H1 (cell line): Measurements from ENCODE around the gene CLEC16A. TPM values are rescaled to one million over a fixed set of nuclear protein-coding genes. Genes with fewer than 3 reads are reported as not detected.

ENCODE experiments used
- CTCF ChIA-PET: fragments of 300-600 bp; sonication (Branson Sonifier 250); formaldehyde crosslinking; loops from one replicate; lab custom pipeline; 2021; ENCODE audit not compliant: partially characterized antibody; lab: Charles Lee
- POLR2A ChIA-PET: fragments of 300-600 bp; sonication (Branson Sonifier 250); formaldehyde crosslinking; loops from one replicate; lab custom pipeline; 2021; ENCODE audit warnings: inconsistent platforms; ENCODE audit not compliant: partially characterized antibody; lab: Charles Lee
- DNase-seq, 2 experiments: peaks; one replicate each; pipeline versions ENCODE4 v3.0.0 to v3.0.0-alpha.2; 2010 to 2022; ENCODE audit warnings: low spot score in 2 of 2, low read depth in 1 of 2, mixed read lengths in 1 of 2
- FAIRE-seq: peaks from 2 replicates; lab custom pipeline; 2011; peaks lifted over from hg19 to GRCh38; lab: Jason Lieb, UNC
- H2AFZ ChIP-seq: 2 replicates; pipeline ENCODE4 v1.8.1; 2012; ENCODE audit warnings: low read length, inconsistent platforms
- H2AK5ac ChIP-seq: 2 replicates; pipeline ENCODE4 v1.6.1; 2013; ENCODE audit warnings: low read depth, low read length
- H2BK120ac ChIP-seq: replicated peaks from 2 replicates; pipeline ENCODE3; 2013; ENCODE audit warnings: low read depth, low read length, inconsistent platforms
- H2BK12ac ChIP-seq: 2 replicates; pipeline ENCODE4 v1.6.1; 2013; ENCODE audit warnings: low read depth, low read length
- H2BK15ac ChIP-seq: 2 replicates; pipeline ENCODE4 v1.6.1; 2013; ENCODE audit warnings: low read length
- H2BK20ac ChIP-seq: 2 replicates; pipeline ENCODE4 v1.6.1; 2013; ENCODE audit warnings: low read length
- H2BK5ac ChIP-seq: 2 replicates; pipeline ENCODE4 v1.6.1; 2013; ENCODE audit warnings: low read depth, low read length
- H3K14ac ChIP-seq: 2 replicates; pipeline ENCODE4 v1.6.1; 2013; ENCODE audit warnings: inconsistent platforms; ENCODE audit not compliant: insufficient read length
- H3K18ac ChIP-seq: 2 replicates; pipeline ENCODE4 v1.6.1; 2013; ENCODE audit warnings: low read length; ENCODE audit errors: extremely low read depth
- H3K23ac ChIP-seq: 2 replicates; pipeline ENCODE4 v1.6.1; 2013; ENCODE audit warnings: inconsistent platforms; ENCODE audit not compliant: insufficient read length
- H3K23me2 ChIP-seq: 2 replicates; pipeline ENCODE4 v1.6.1; 2013; ENCODE audit warnings: low read depth, low read length
- H3K27ac ChIP-seq: 2 replicates; pipeline ENCODE4 v1.6.1; 2011; ENCODE audit warnings: low read depth, low read length, inconsistent platforms
- H3K27me3 ChIP-seq, 4 experiments: replicated peaks in 1 of 4; 1 replicate in 1 of 4; 2 replicates in 3 of 4; pipeline versions ENCODE4 v1.6.1 to v1.8.1; 2011 to 2013; ENCODE audit warnings: low read length in 3 of 4, mild to moderate bottlenecking in 3 of 4, inconsistent platforms in 2 of 4, mixed read lengths in 2 of 4, moderate library complexity in 1 of 4; ENCODE audit not compliant: control insufficient read depth in 3 of 4, insufficient read depth in 3 of 4; ENCODE audit errors: extremely low read depth in 1 of 4
- H3K36me3 ChIP-seq, 4 experiments: 2 replicates each; pipeline versions ENCODE4 v1.6.1 to v1.8.1; 2011 to 2013; ENCODE audit warnings: mild to moderate bottlenecking in 4 of 4, low read length in 3 of 4, moderate library complexity in 2 of 4, control low read depth in 1 of 4, inconsistent platforms in 1 of 4; ENCODE audit not compliant: insufficient read depth in 4 of 4, control insufficient read depth in 2 of 4
- H3K4ac ChIP-seq: replicated peaks from 2 replicates; pipeline ENCODE3; 2013; ENCODE audit warnings: low read length, low read depth, mixed read lengths, inconsistent platforms; ENCODE audit not compliant: insufficient read length
- H3K4me1 ChIP-seq, 4 experiments: replicated peaks in 1 of 4; 1 replicate in 1 of 4; 2 replicates in 3 of 4; pipeline versions ENCODE4 v1.6.1 to v1.8.1; 2011 to 2013; ENCODE audit warnings: low read length in 3 of 4, inconsistent platforms in 2 of 4, mixed read lengths in 1 of 4; ENCODE audit not compliant: insufficient read depth in 4 of 4, control insufficient read depth in 3 of 4
- H3K4me2 ChIP-seq, 2 experiments: 2 replicates each; pipeline versions ENCODE4 v1.6.1 to v1.8.1; 2011 to 2013; ENCODE audit warnings: low read depth in 2 of 2, low read length in 2 of 2, control low read depth in 1 of 2, inconsistent platforms in 1 of 2, mild to moderate bottlenecking in 1 of 2; ENCODE audit not compliant: insufficient read depth in 1 of 2
- H3K4me3 ChIP-seq, 4 experiments: fragments of 200-600, 300-600 bp in 1 of 4; sonication (generic), shearing (Covaris generic), sonication (Bioruptor Twin) in 1 of 4; 2 replicates each; pipeline versions ENCODE4 v1.5.1 to v1.8.1; 2011 to 2016; ENCODE audit warnings: low read length in 4 of 4, low read depth in 3 of 4, control low read depth in 2 of 4, inconsistent platforms in 2 of 4, mild to moderate bottlenecking in 2 of 4, mixed read lengths in 1 of 4, moderate library complexity in 1 of 4; ENCODE audit not compliant: insufficient read depth in 2 of 4; ENCODE audit errors: extremely low read depth in 1 of 4
- H3K56ac ChIP-seq: replicated peaks from 2 replicates; pipeline ENCODE3; 2013; ENCODE audit warnings: low read depth, mild to moderate bottlenecking, mixed read lengths, low read length, inconsistent platforms; ENCODE audit not compliant: insufficient read length
- H3K79me1 ChIP-seq: 2 replicates; pipeline ENCODE4 v1.6.1; 2013; ENCODE audit warnings: low read depth, low read length, control low read depth
- H3K79me2 ChIP-seq, 2 experiments: 2 replicates each; pipeline versions ENCODE4 v1.6.1 to v1.8.1; 2012 to 2013; ENCODE audit warnings: low read length in 2 of 2, mild to moderate bottlenecking in 2 of 2, inconsistent platforms in 1 of 2; ENCODE audit not compliant: insufficient read depth in 2 of 2, control insufficient read depth in 1 of 2
- H3K9ac ChIP-seq, 4 experiments: replicated peaks in 1 of 4; 1 replicate in 1 of 4; 2 replicates in 3 of 4; pipeline versions ENCODE4 v1.6.1 to v1.8.1; 2011 to 2013; ENCODE audit warnings: low read depth in 3 of 4, low read length in 3 of 4, control low read depth in 2 of 4, mild to moderate bottlenecking in 2 of 4, moderate library complexity in 2 of 4, inconsistent platforms in 1 of 4; ENCODE audit errors: extremely low read depth in 1 of 4
- H3K9me3 ChIP-seq, 2 experiments: 2 replicates each; pipeline versions ENCODE4 v1.6.1 to v1.8.1; 2012 to 2013; ENCODE audit warnings: mild to moderate bottlenecking in 2 of 2, moderate library complexity in 2 of 2, control low read depth in 1 of 2, inconsistent platforms in 1 of 2, low read depth in 1 of 2, low read length in 1 of 2, mixed read lengths in 1 of 2; ENCODE audit not compliant: insufficient read depth in 2 of 2
- H4K20me1 ChIP-seq, 2 experiments: replicated peaks in 1 of 2; 2 replicates each; pipeline versions ENCODE3 to v1.8.1; 2011 to 2013; ENCODE audit warnings: inconsistent platforms in 2 of 2, low read length in 2 of 2, mild to moderate bottlenecking in 1 of 2; ENCODE audit not compliant: insufficient read depth in 2 of 2, control insufficient read depth in 1 of 2
- H4K5ac ChIP-seq: 2 replicates; pipeline ENCODE4 v1.6.1; 2013; ENCODE audit warnings: low read length, low read depth, mixed read lengths, inconsistent platforms; ENCODE audit not compliant: insufficient read length
- H4K8ac ChIP-seq: 2 replicates; pipeline ENCODE4 v1.8.0; 2013; ENCODE audit warnings: mild to moderate bottlenecking, moderate library complexity, low read length, inconsistent platforms; ENCODE audit not compliant: insufficient read depth; ENCODE audit errors: extremely low read depth
- H4K91ac ChIP-seq: replicated peaks from 2 replicates; pipeline ENCODE3; 2013; ENCODE audit warnings: low read length, mixed read lengths, inconsistent platforms; ENCODE audit not compliant: insufficient read length
- CREB1 ChIP-seq: IDR thresholded peaks from 2 replicates; pipeline ENCODE4 v1.6.1; 2012; ENCODE audit warnings: inconsistent platforms
- GTF2F1 ChIP-seq: IDR thresholded peaks from 2 replicates; pipeline ENCODE4 v1.6.1; 2012; ENCODE audit warnings: low read depth, low read length, improper control_type of control experiment, borderline replicate concordance
- NRF1 ChIP-seq: IDR thresholded peaks from 2 replicates; pipeline ENCODE4 v1.6.1; 2011; ENCODE audit warnings: mild to moderate bottlenecking, low read depth, low read length, improper control_type of control experiment
- RFX5 ChIP-seq: IDR thresholded peaks from 2 replicates; pipeline ENCODE4 v1.6.1; 2011; ENCODE audit warnings: low read depth, low read length, improper control_type of control experiment, borderline replicate concordance
- SAP30 ChIP-seq: fragments of 300-600 bp; sonication (generic); IDR thresholded peaks from 2 replicates; pipeline ENCODE4 v1.7.1; 2012; ENCODE audit warnings: low read length, moderate library complexity, mild to moderate bottlenecking, inconsistent platforms; ENCODE audit not compliant: insufficient read depth, insufficient replicate concordance
- WGBS, 2 experiments: shearing (Covaris generic) in 1 of 2; methylation state at CpG; one replicate each; pipeline versions ENCODE4 v1.1.6 to v1.1.7; 2013 to 2015; ENCODE audit warnings: low lambda C conversion rate in 2 of 2, mixed read lengths in 2 of 2, inconsistent platforms in 1 of 2, low coverage in 1 of 2, missing lambda C conversion rate in 1 of 2; ENCODE audit not compliant: insufficient replicate concordance in 2 of 2, insufficient coverage in 1 of 2, insufficient read length in 1 of 2; ENCODE audit errors: extremely low coverage in 1 of 2, missing lambda C conversion rate in 1 of 2; 5-methylcytosine and 5-hydroxymethylcytosine counted together
- polyA plus RNA-seq, 7 experiments: library from polyadenylated mRNA; depleted of rRNA in 3 of 7; stranded (reverse) in 5 of 7; unstranded in 2 of 7; fragments of >200 nt in 5 of 7; fragments of 200-250 nt in 2 of 7; gene quantifications; 1 replicate in 5 of 7; 2 replicates in 1 of 7; 4 replicates in 1 of 7; pipeline versions ENCODE4 v1.2.1 to v1.2.3, GENCODE V29; 2011 to 2013; ENCODE audit warnings: missing spikeins in 2 of 7, mixed read lengths in 2 of 7
- total RNA-seq: library from RNA; stranded (reverse); fragmentation: NEBNext Ultra II Directional; extraction: Animal tissue kit (Norgen Biotek cat#: 25700); gene quantifications from 2 replicates; pipeline ENCODE4 v1.2.1, GENCODE V29; 2021
- TF ChIP-seq, protein P1 (sequence below): IDR thresholded peaks from 2 replicates; pipeline ENCODE4 v1.6.1; 2012; ENCODE audit warnings: inconsistent platforms
- TF ChIP-seq, protein P2 (sequence below): IDR thresholded peaks from 2 replicates; pipeline ENCODE4 v1.6.1; 2011; ENCODE audit warnings: low read depth, mild to moderate bottlenecking, low read length; ENCODE audit not compliant: insufficient read depth
- TF ChIP-seq, protein P3 (sequence below), 3 experiments: IDR thresholded peaks; 1 replicate in 2 of 3; 2 replicates in 1 of 3; pipeline versions ENCODE4 v1.5.1 to v1.6.1; 2011; ENCODE audit warnings: low read length in 3 of 3, mild to moderate bottlenecking in 3 of 3, inconsistent platforms in 2 of 3, low read depth in 1 of 3, moderate library complexity in 1 of 3; ENCODE audit not compliant: insufficient read depth in 1 of 3; ENCODE audit errors: control extremely low read depth in 1 of 3

Gene CLEC16A
- total and polyA plus RNA-seq, 2 of the 8 experiments (the other 6 are each of a cell fraction or from before 2014, with no cell fraction given), result 7.6 to 19.3 TPM

DNA sequence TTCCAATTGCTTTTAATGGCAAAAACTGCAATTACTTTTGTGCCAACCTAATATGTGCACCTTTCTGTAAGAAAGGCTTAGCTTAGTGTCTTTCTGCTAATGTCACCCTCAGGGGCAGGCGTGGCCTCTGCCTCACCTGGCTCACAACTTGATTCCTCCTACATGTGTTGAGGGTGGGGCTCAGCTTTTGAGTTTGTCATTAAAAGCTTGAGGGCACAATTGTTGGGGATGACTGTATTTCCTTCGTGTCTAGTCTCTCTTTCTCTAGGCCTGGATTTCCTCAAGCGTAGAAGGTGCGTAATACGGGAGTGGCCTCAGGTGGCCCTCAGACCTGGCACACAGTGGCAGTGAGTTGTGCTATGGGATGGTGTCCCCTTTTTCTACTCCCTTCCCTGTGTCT lies 94.4 kb downstream of the CLEC16A start:
- CTCF ChIA-PET, result interaction anchor here (1.4 kb wide), 1 partner anchor 49 kb away, joined by 3 read pairs; no protein-coding TSS in a partner anchor
- Histone ChIP-seq H2BK120ac (no peak overlapping the region), H3K9ac (no peak overlapping the region)

More for the DNA sequence above, 94.4 kb downstream of the CLEC16A start:
- Histone ChIP-seq H3K9me3 (no peaks in the 10 kb centered on the region), H3K23ac (no peak overlapping the region), H3K4me3 (no peak overlapping the region), H3K27ac (no peak overlapping the region), H3K4me1 (peaks cover 0 to 4% (median 0%) of the 10 kb centered on the region in 4 experiments; a peak in 1 of 7 replicates), H4K20me1 (peaks cover 0 to 2% of the 10 kb centered on the region in 2 experiments), H3K79me2 (no peaks in the 10 kb centered on the region), H2BK20ac (no peak overlapping the region), H3K4me2 (no peak overlapping the region), H3K36me3 (peaks cover 0 to 8% (median 2%) of the 10 kb centered on the region in 4 experiments; a peak in 3 of 8 replicates), H4K91ac (no peak overlapping the region), H4K8ac (no peak overlapping the region), H3K79me1 (no peaks in the 10 kb centered on the region), H3K4ac (no peak overlapping the region), H2BK5ac (no peak overlapping the region), H3K14ac (no peak overlapping the region), H2AFZ (no peak overlapping the region), H3K23me2 (no peaks in the 10 kb centered on the region), H3K18ac (no peak overlapping the region), H2AK5ac (no peak overlapping the region), H3K56ac (no peak overlapping the region), H3K27me3 (no peaks in the 10 kb centered on the region), H4K5ac (no peak overlapping the region), H2BK12ac (no peak overlapping the region), H2BK15ac (no peak overlapping the region)
- DNase-seq (no peak), FAIRE-seq (no peak)
- POLR2A ChIA-PET, result no interaction called here
- no peak for TF ChIP-seq CREB1
- no peak for TF ChIP-seq SAP30
- TF ChIP-seq, protein P1, sequence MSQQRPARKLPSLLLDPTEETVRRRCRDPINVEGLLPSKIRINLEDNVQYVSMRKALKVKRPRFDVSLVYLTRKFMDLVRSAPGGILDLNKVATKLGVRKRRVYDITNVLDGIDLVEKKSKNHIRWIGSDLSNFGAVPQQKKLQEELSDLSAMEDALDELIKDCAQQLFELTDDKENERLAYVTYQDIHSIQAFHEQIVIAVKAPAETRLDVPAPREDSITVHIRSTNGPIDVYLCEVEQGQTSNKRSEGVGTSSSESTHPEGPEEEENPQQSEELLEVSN, result no peak
- no peak for TF ChIP-seq NRF1
- no peak for TF ChIP-seq GTF2F1
- TF ChIP-seq RFX5, result no peak
- TF ChIP-seq, protein P2, sequence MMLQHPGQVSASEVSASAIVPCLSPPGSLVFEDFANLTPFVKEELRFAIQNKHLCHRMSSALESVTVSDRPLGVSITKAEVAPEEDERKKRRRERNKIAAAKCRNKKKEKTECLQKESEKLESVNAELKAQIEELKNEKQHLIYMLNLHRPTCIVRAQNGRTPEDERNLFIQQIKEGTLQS, result no peak
- TF ChIP-seq, protein P3, sequence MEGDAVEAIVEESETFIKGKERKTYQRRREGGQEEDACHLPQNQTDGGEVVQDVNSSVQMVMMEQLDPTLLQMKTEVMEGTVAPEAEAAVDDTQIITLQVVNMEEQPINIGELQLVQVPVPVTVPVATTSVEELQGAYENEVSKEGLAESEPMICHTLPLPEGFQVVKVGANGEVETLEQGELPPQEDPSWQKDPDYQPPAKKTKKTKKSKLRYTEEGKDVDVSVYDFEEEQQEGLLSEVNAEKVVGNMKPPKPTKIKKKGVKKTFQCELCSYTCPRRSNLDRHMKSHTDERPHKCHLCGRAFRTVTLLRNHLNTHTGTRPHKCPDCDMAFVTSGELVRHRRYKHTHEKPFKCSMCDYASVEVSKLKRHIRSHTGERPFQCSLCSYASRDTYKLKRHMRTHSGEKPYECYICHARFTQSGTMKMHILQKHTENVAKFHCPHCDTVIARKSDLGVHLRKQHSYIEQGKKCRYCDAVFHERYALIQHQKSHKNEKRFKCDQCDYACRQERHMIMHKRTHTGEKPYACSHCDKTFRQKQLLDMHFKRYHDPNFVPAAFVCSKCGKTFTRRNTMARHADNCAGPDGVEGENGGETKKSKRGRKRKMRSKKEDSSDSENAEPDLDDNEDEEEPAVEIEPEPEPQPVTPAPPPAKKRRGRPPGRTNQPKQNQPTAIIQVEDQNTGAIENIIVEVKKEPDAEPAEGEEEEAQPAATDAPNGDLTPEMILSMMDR (IDR thresholded peaks at IDR 0.05; ENCODE audit: control extremely low read depth in 1 of 3, insufficient read depth in 1 of 3, low read depth in 1 of 3, low read length in 3 of 3), result no peak
- 91% methylated on average over 5 of the region's 5 CpGs; no CpG with 5 or more reads in 1 of the 2 experiments for WGBS, 2 experiments
